Common myeloid progenitor, CD34-positive (primary cell): ENCODE data around the gene CARD10.
A peak's percentile ranks its signal among the peaks of the same experiment; 100 is the strongest.
"Not testable (repeated sequence)": the region's sequence is repeated elsewhere in the genome, so short reads cannot be mapped to it uniquely, and the experiment has no call there.

Experiments
- CTCF ChIA-PET: fragments of 350-600 bp; sonication (Branson Sonifier 250); formaldehyde crosslinking; loops from one replicate; lab custom pipeline; 2021; ENCODE audit warnings: antibody characterized with exemption; lab: Charles Lee
- POLR2A ChIA-PET: fragments of 350-600 bp; sonication (Branson Sonifier 250); formaldehyde crosslinking; loops from one replicate; lab custom pipeline; 2021; ENCODE audit warnings: antibody characterized with exemption; lab: Charles Lee
- DNase-seq, 3 donors: peaks; one replicate each; pipeline versions ENCODE4 v3.0.0 to v3.0.0-alpha.2; 2013
- H3K27ac ChIP-seq, 2 experiments: 1 replicate in 1 of 2; 2 replicates in 1 of 2; pipeline ENCODE4 v1.7.0; 2013; ENCODE audit warnings: inconsistent platforms in 2 of 2, low read length in 2 of 2, mild to moderate bottlenecking in 2 of 2, low read depth in 1 of 2, moderate library complexity in 1 of 2; ENCODE audit not compliant: severe bottlenecking in 2 of 2, insufficient read depth in 1 of 2, poor library complexity in 1 of 2
- H3K27me3 ChIP-seq, 5 experiments: replicated peaks in 2 of 5; 1 replicate in 3 of 5; 2 replicates in 2 of 5; pipeline versions ENCODE4 v1.6.1 to v1.7.0; 2013; ENCODE audit warnings: low read length in 4 of 5, mild to moderate bottlenecking in 2 of 5, moderate library complexity in 2 of 5, inconsistent platforms in 1 of 5; ENCODE audit not compliant: insufficient read depth in 5 of 5, control insufficient read depth in 4 of 5
- H3K36me3 ChIP-seq, 4 experiments: 1 replicate in 2 of 4; 2 replicates in 2 of 4; pipeline versions ENCODE4 v1.6.1 to v1.7.0; 2013; ENCODE audit warnings: low read length in 3 of 4, control low read depth in 1 of 4, mild to moderate bottlenecking in 1 of 4; ENCODE audit not compliant: control insufficient read depth in 4 of 4, insufficient read depth in 4 of 4
- H3K4me1 ChIP-seq, 4 experiments: 1 replicate in 3 of 4; 2 replicates in 1 of 4; pipeline versions ENCODE4 v1.6.1 to v1.7.1; 2013; ENCODE audit warnings: low read length in 3 of 4, mild to moderate bottlenecking in 3 of 4, control low read depth in 1 of 4, inconsistent platforms in 1 of 4, moderate library complexity in 1 of 4; ENCODE audit not compliant: control insufficient read depth in 4 of 4, insufficient read depth in 4 of 4; ENCODE audit errors: control extremely low read depth in 1 of 4
- H3K4me3 ChIP-seq, 7 experiments: 1 replicate in 4 of 7; 2 replicates in 3 of 7; pipeline versions ENCODE4 v1.5.1 to v1.7.0; 2013; ENCODE audit warnings: mild to moderate bottlenecking in 7 of 7, low read length in 6 of 7, moderate library complexity in 6 of 7, inconsistent platforms in 2 of 7, low read depth in 2 of 7, control low read depth in 1 of 7; ENCODE audit not compliant: insufficient read depth in 4 of 7, control insufficient read depth in 1 of 7; ENCODE audit errors: extremely low read depth in 1 of 7
- H3K9me3 ChIP-seq, 5 experiments: 1 replicate in 4 of 5; 2 replicates in 1 of 5; pipeline versions ENCODE4 v1.6.1 to v1.7.1; 2013; ENCODE audit warnings: low read length in 4 of 5, mild to moderate bottlenecking in 2 of 5, inconsistent platforms in 1 of 5, low read depth in 1 of 5, moderate library complexity in 1 of 5; ENCODE audit not compliant: control insufficient read depth in 4 of 5, insufficient read depth in 2 of 5; ENCODE audit errors: control extremely low read depth in 1 of 5
- WGBS: methylation state at CpG from one replicate; pipeline ENCODE4 v1.1.5; 2013; ENCODE audit not compliant: insufficient coverage; 5-methylcytosine and 5-hydroxymethylcytosine counted together

Gene CARD10

DNA sequence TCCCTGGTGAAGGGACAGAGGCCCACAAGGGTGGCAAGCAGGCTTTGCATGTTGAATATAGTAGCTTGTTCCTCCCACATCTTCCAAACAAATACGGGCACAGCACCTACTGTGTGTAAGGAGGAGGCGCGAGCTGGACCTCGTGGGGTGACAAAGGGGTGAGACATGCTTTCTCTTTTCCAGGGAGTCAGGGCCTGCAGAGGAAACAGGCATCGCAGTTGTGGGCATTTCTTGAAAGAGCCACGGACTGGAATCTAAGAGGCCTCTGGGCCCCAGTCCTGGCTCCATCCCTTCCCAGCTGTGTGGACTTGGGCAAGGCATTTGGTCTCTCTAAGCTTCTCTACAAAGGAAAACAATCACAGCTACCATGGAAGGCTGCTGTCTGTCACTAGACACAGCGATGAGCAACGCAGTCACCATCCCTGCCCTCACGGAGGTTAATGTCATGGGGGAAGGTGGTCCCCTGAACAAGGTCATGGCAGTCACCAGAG lies 28.1 kb upstream of the CARD10 start:
- H3K4me1 ChIP-seq = peaks cover 0 to 17% (median 15%) of the 10 kb centered on the region in 4 experiments
- H3K9me3 ChIP-seq = no peaks in the 10 kb centered on the region
- H3K27me3 ChIP-seq = peaks cover 0 to 21% (median 9%) of the 10 kb centered on the region in 5 experiments
- 94% methylated on average over 6 of the region's 9 CpGs for WGBS
- no peak overlapping the region for H3K27ac ChIP-seq
- H3K36me3 ChIP-seq = no peaks in the 10 kb centered on the region
- CTCF ChIA-PET = interaction anchor here (1.0 to 16.8 kb wide), 5 partner anchors 9 to 61 kb away, joined by 3 to 515 read pairs (median 4); partner anchors contain the start of gene CDC42EP1
- DNase-seq = no peak
- POLR2A ChIA-PET = interaction anchor here (1.0 to 1.4 kb wide), 2 partner anchors 13 to 45 kb away, joined by 3 read pairs; partner anchors contain the start of gene CDC42EP1
- H3K4me3 ChIP-seq = no peak overlapping the region

DNA sequence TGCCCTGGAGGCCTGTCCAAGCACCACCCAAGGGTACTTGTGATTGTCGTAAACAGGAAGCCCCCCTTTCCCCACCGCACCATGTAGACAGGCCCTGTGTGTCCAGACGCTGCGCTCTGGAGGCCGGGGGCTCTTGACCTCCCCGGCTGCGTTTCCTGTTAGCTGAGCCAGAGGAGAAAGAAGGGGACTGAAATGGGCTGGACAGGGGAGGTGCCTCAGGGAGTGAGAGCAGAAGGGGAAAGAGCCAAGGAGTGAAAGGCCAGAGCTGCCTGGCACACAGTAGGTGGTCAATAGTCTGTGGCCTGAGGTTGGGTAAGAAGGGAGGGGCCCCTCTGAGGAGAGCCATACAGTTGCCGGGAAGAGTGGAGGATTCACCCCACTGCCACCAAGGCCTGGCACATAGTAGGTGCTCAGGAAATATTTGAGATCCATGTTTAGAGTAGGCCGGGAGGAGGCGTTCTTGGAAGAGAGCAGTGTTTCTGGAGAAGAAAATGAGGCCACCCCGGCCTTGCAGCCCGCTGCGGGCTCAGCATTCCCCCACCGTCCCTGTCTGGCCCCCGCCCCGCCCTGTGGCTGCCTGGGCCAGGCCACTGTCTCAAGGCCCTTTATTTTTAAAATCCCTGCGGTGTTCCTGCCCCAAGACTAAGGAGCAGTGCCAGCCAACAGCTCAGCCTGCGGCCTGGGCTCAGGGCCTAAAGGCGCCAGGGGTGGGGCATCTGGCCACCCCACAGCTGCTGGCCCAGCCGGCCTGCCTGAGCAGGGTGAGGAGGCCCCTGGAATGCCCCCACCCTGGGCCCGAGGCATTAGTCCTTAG lies 27.4 kb upstream of the CARD10 start:
- CTCF ChIA-PET = interaction anchor here (0.6 to 16.8 kb wide), 8 partner anchors 9 to 843 kb away, joined by 3 to 515 read pairs (median 4); partner anchors contain the start of genes CACNG2, CDC42EP1 and LGALS2
- H3K36me3 ChIP-seq = no peaks in the 10 kb centered on the region
- 66% methylated on average over 18 of the region's 21 CpGs for WGBS
- peaks cover 0 to 19% (median 8%) of the 10 kb centered on the region in 5 experiments for H3K27me3 ChIP-seq
- no peak overlapping the region for H3K27ac ChIP-seq
- no peak for DNase-seq
- H3K4me3 ChIP-seq = no peak overlapping the region
- peaks cover 0 to 22% (median 19%) of the 10 kb centered on the region in 4 experiments for H3K4me1 ChIP-seq
- H3K9me3 ChIP-seq = no peaks in the 10 kb centered on the region
- POLR2A ChIA-PET = interaction anchor here (1.4 kb wide), 1 partner anchor 46 kb away, joined by 3 read pairs; no protein-coding TSS in a partner anchor

DNA sequence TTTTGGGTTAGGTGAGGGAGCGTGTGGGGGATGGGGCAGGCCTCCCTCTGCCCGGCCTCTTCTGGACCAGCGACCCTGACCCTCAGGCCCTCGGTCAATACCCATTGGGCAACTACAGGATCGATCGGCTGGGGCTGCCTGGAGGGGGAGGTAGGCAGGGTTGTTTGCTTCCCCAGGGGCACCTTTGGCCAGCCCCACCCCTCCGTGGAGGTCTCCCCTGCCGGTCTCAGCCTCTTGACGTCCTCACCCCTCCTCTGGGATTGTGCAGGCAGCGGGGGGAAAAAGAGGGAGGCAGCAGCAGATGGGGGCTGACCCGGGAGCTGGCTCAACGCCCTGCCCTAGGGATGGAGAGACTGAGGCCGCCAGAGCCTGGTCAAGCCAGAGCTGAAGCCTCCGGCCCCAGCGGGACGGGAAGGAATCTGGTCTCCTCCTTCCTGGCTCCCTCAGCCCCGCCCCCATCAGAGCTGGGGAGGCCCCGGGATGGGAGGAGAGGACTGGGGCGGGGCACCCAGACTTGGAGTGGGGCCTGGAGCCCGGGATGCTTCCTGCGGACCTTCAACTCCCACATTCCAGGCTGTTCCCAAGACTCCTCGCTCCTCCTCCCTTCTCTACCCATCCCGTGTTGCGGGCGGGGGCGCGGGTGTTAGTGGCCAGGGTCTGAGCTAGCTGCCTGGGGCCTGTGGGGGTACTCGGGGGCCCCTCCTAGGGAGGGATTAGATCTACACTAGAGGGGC lies 26.7 kb upstream of the CARD10 start:
- POLR2A ChIA-PET = interaction anchor here (1.4 kb wide), 1 partner anchor 46 kb away, joined by 3 read pairs; no protein-coding TSS in a partner anchor
- H3K27ac ChIP-seq = no peak overlapping the region
- peak overlapping the region in 1 of 7 experiments; percentile 13 for H3K4me3 ChIP-seq
- no peaks in the 10 kb centered on the region for H3K9me3 ChIP-seq
- 2% methylated on average over 15 of the region's 28 CpGs for WGBS
- peaks cover 0 to 24% (median 20%) of the 10 kb centered on the region in 4 experiments for H3K4me1 ChIP-seq
- no peaks in the 10 kb centered on the region for H3K36me3 ChIP-seq
- DNase-seq = no peak
- CTCF ChIA-PET = interaction anchor here (0.6 to 16.8 kb wide), 7 partner anchors 12 to 843 kb away, joined by 3 to 515 read pairs (median 3); partner anchors contain the start of genes CACNG2, CDC42EP1 and LGALS2
- peaks cover 0 to 20% (median 6%) of the 10 kb centered on the region in 5 experiments for H3K27me3 ChIP-seq

DNA sequence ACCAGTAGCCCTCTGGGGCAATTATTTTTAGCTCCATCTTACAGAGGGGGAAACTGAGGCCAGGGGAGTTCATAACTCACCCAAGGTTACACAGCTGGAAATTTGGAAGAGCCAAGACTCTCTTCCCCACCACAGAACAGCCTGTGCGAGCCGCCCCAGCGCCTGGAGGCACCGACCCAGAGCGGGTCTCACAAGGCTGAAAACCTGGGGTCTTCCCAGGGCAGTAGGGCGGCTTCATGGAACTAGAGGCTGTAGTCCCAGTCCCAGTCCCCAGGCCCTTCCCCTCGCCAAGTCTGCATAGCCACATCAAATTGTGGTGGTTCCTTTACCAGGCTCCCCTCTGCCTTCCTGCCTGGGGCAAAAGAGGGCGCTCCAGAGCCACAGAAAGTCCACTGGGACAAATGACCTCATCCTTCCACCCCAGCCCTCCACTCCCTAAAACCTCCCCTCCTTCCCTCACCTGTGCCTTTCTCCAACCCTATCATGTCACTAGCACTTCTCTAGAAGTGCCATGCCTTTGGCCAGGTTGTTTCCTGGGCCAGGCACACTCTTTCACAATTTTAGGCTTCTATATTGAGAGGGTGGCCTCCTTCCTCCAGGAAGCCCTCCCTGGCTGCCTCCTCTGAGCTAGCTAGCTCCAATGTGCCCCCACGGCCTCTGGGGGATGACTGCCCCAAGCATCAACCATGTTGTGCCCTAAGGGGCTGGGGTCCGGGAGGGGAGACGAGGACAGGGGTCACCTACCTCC lies 25.9 kb upstream of the CARD10 start:
- 41% methylated on average over 10 of the region's 11 CpGs for WGBS
- no peak overlapping the region for H3K27ac ChIP-seq

DNA sequence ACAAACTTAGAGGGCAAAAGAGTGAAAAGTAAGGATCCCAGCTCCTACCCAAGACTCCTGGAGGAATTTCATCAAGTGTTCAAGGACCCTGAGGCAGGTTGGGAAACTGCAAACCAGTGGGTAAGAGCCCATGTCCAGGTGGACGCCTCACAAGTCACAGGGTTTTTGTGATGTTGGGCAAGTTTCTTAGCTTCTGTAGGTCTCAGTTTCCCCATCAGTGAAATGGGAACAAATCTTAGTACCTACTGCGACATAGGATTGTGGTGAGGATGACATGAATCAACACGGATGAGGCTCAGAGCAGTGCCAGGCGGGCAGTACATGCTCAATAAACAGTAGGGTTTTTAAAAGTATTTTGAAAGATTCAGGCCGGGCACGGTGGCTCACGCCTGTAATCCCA lies 23.7 kb upstream of the CARD10 start:
- WGBS = 97% methylated on average over 6 of the region's 7 CpGs
- H3K36me3 ChIP-seq = no peaks in the 10 kb centered on the region
- H3K4me3 ChIP-seq = no peak overlapping the region
- ChIA-PET POLR2A (no interaction called here), CTCF (interaction anchor here (0.9 to 16.8 kb wide), 4 partner anchors 22 to 216 kb away, joined by 3 to 515 read pairs (median 80); partner anchors contain the start of gene CDC42EP1)
- H3K9me3 ChIP-seq = no peaks in the 10 kb centered on the region
- H3K27me3 ChIP-seq = peaks cover 0 to 29% (median 9%) of the 10 kb centered on the region in 5 experiments
- no peak overlapping the region for H3K27ac ChIP-seq
- H3K4me1 ChIP-seq = peaks cover 0 to 43% (median 34%) of the 10 kb centered on the region in 4 experiments
- no peak for DNase-seq

More for the DNA sequence above, 25.9 kb upstream of the CARD10 start:
- ChIA-PET CTCF (interaction anchor here (0.7 to 16.8 kb wide), 8 partner anchors 12 to 186 kb away, joined by 3 to 515 read pairs (median 3); partner anchors contain the start of gene CDC42EP1), POLR2A (no interaction called here)
- Histone ChIP-seq H3K9me3 (no peaks in the 10 kb centered on the region), H3K27me3 (peaks cover 0 to 26% (median 9%) of the 10 kb centered on the region in 5 experiments), H3K36me3 (no peaks in the 10 kb centered on the region), H3K4me1 (peaks cover 0 to 25% (median 22%) of the 10 kb centered on the region in 4 experiments), H3K4me3 (no peak overlapping the region)
- DNase-seq = peak; percentile 54 to 69 (median 61)

DNA sequence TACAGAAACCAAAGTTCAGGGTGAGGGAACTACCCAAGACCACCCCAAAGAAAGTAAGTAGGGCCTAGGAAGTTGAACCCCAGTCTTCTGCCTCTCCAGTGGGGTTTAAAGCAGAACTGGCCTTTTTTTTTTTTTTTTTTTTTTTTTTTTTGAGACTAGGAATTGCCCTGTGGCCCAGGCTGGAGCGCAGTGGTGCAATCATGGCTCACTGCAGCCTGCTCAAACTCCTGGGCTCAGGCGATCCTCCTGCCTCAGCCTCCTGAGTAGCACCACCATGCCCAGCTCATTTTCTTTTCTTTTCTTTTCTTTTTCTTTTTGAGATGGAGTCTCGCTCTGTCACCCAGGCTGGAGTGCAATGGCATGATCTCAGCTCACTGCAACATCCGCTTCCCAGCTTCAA lies 23.2 kb upstream of the CARD10 start:
- not testable (repeated sequence) for H3K4me3 ChIP-seq, H3K27ac ChIP-seq, H3K36me3 ChIP-seq, DNase-seq, H3K9me3 ChIP-seq
- ChIA-PET POLR2A (interaction anchor here (0.6 kb wide), 1 partner anchor 32 kb away, joined by 4 read pairs; no protein-coding TSS in a partner anchor), CTCF (interaction anchor here (0.9 to 16.8 kb wide), 3 partner anchors 22 to 216 kb away, joined by 3 to 515 read pairs (median 157); partner anchors contain the start of gene CDC42EP1)
- Histone ChIP-seq H3K27me3 (peaks cover 0 to 29% (median 9%) of the 10 kb centered on the region in 5 experiments), H3K4me1 (peaks cover 0 to 45% (median 34%) of the 10 kb centered on the region in 4 experiments)
- 90% methylated on average over 4 of the region's 4 CpGs for WGBS
